Measurements from ENCODE around the gene ARHGAP22.

DNA sequence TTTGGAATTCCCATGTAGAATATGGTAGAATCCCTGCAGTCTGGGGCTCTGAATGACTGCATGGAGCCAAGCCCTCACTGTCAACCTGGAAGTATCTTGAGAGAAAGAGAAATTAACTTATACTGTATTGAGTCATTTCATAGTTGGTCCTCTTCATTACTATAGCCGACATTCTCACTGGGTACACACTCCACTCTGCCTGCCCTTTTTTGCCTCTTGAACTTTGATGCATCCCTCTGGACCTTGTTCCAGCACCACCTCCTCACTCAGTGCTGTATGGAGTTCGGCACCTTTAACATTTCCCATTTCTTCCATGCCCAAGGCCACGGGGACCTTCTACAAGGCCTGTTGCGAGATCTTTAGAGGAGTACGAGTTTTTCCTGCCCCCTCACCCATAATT lies 4.6 kb upstream of the ARHGAP22 start:
- TF ChIP-seq POLR2AphosphoS5 (IDR thresholded peaks at IDR 0.05; ENCODE audit: low read depth, low read length): no peak
- TF ChIP-seq, protein P1, sequence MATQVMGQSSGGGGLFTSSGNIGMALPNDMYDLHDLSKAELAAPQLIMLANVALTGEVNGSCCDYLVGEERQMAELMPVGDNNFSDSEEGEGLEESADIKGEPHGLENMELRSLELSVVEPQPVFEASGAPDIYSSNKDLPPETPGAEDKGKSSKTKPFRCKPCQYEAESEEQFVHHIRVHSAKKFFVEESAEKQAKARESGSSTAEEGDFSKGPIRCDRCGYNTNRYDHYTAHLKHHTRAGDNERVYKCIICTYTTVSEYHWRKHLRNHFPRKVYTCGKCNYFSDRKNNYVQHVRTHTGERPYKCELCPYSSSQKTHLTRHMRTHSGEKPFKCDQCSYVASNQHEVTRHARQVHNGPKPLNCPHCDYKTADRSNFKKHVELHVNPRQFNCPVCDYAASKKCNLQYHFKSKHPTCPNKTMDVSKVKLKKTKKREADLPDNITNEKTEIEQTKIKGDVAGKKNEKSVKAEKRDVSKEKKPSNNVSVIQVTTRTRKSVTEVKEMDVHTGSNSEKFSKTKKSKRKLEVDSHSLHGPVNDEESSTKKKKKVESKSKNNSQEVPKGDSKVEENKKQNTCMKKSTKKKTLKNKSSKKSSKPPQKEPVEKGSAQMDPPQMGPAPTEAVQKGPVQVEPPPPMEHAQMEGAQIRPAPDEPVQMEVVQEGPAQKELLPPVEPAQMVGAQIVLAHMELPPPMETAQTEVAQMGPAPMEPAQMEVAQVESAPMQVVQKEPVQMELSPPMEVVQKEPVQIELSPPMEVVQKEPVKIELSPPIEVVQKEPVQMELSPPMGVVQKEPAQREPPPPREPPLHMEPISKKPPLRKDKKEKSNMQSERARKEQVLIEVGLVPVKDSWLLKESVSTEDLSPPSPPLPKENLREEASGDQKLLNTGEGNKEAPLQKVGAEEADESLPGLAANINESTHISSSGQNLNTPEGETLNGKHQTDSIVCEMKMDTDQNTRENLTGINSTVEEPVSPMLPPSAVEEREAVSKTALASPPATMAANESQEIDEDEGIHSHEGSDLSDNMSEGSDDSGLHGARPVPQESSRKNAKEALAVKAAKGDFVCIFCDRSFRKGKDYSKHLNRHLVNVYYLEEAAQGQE (IDR thresholded peaks at IDR 0.05; ENCODE audit: insufficient read depth in 1 of 2, low read depth in 2 of 2, low read length in 1 of 2): no peak
- TF ChIP-seq, protein P2, sequence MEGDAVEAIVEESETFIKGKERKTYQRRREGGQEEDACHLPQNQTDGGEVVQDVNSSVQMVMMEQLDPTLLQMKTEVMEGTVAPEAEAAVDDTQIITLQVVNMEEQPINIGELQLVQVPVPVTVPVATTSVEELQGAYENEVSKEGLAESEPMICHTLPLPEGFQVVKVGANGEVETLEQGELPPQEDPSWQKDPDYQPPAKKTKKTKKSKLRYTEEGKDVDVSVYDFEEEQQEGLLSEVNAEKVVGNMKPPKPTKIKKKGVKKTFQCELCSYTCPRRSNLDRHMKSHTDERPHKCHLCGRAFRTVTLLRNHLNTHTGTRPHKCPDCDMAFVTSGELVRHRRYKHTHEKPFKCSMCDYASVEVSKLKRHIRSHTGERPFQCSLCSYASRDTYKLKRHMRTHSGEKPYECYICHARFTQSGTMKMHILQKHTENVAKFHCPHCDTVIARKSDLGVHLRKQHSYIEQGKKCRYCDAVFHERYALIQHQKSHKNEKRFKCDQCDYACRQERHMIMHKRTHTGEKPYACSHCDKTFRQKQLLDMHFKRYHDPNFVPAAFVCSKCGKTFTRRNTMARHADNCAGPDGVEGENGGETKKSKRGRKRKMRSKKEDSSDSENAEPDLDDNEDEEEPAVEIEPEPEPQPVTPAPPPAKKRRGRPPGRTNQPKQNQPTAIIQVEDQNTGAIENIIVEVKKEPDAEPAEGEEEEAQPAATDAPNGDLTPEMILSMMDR (IDR thresholded peaks at IDR 0.05): no peak
